Measurements from ENCODE around the gene TBCE. TPM values are rescaled to one million over a fixed set of nuclear protein-coding genes. Genes with fewer than 3 reads are reported as not detected.

The TBCE gene
- total RNA-seq, 1 experiment from 2014 or later = 45.6 TPM

- Mint-ChIP-seq H3K27me3 (ENCODE audit: insufficient read depth, unreplicated experiment) (no peaks in the 10 kb centered on the region), H3K4me3 (ENCODE audit: unreplicated experiment) (no peak overlapping the region), H3K4me1 (ENCODE audit: insufficient read depth, unreplicated experiment) (peaks cover 25% of the 10 kb centered on the region), H3K36me3 (ENCODE audit: insufficient read depth, unreplicated experiment) (peaks cover 24% of the 10 kb centered on the region), H3K9me3 (ENCODE audit: unreplicated experiment) (no peaks in the 10 kb centered on the region), H3K27ac (ENCODE audit: low read depth, unreplicated experiment) (no peak overlapping the region)
- no TSS peak for BruUV-seq (replicated peaks)
- POLR2A ChIA-PET = interaction anchor here (1.1 to 3.2 kb wide), 3 partner anchors 15 to 188 kb away, joined by 4 to 8 read pairs (median 6); partner anchors contain the start of gene TBCE
- TF ChIP-seq CTCF (IDR thresholded peaks at IDR 0.05; ENCODE audit: unreplicated experiment) = no peak
- DNase-seq (ENCODE audit: unreplicated experiment) = no peak
- intact Hi-C loops (cut with micrococcal nuclease) = no loop called here
- CTCF ChIA-PET = interaction anchor here (0.6 to 5.7 kb wide), 7 partner anchors 9 to 252 kb away, joined by 3 to 54 read pairs (median 4); no protein-coding TSS in a partner anchor
Observed at GRCh38 chr1:235407419-235407818, 40.2 kb downstream of the TBCE start.

GRCh38 chr1:235408503-235408960 lies 41.3 kb downstream of the TBCE start:
- H3K4me3 Mint-ChIP-seq (ENCODE audit: unreplicated experiment) = no peak overlapping the region
- CTCF ChIA-PET = interaction anchor here (0.6 to 5.7 kb wide), 10 partner anchors 8 to 304 kb away, joined by 3 to 54 read pairs (median 3); no protein-coding TSS in a partner anchor
- peaks cover 15% of the 10 kb centered on the region for H3K36me3 Mint-ChIP-seq (ENCODE audit: insufficient read depth, unreplicated experiment)
- no peaks in the 10 kb centered on the region for H3K27me3 Mint-ChIP-seq (ENCODE audit: insufficient read depth, unreplicated experiment)
- no peaks in the 10 kb centered on the region for H3K9me3 Mint-ChIP-seq (ENCODE audit: unreplicated experiment)
- no peak for DNase-seq (ENCODE audit: unreplicated experiment)
- no TSS peak for BruUV-seq (replicated peaks)
- peaks cover 16% of the 10 kb centered on the region for H3K4me1 Mint-ChIP-seq (ENCODE audit: insufficient read depth, unreplicated experiment)
- POLR2A ChIA-PET = interaction anchor here (0.6 to 3.2 kb wide), 6 partner anchors 10 to 227 kb away, joined by 3 to 12 read pairs (median 5); partner anchors contain the start of gene TBCE
- no peak overlapping the region for H3K27ac Mint-ChIP-seq (ENCODE audit: low read depth, unreplicated experiment)
- TF ChIP-seq CTCF (IDR thresholded peaks at IDR 0.05; ENCODE audit: unreplicated experiment) = no peak
- intact Hi-C loops (cut with micrococcal nuclease) = no loop called here

- Mint-ChIP-seq H3K27ac (ENCODE audit: low read depth, unreplicated experiment) (no peak overlapping the region), H3K4me1 (ENCODE audit: insufficient read depth, unreplicated experiment) (peaks cover 11% of the 10 kb centered on the region), H3K27me3 (ENCODE audit: insufficient read depth, unreplicated experiment) (no peaks in the 10 kb centered on the region), H3K4me3 (ENCODE audit: unreplicated experiment) (no peak overlapping the region), H3K9me3 (ENCODE audit: unreplicated experiment) (no peaks in the 10 kb centered on the region), H3K36me3 (ENCODE audit: insufficient read depth, unreplicated experiment) (peaks cover 15% of the 10 kb centered on the region)
- no peak for TF ChIP-seq CTCF (IDR thresholded peaks at IDR 0.05; ENCODE audit: unreplicated experiment)
- intact Hi-C loops (cut with micrococcal nuclease) = no loop called here
- CTCF ChIA-PET = interaction anchor here (0.6 to 5.7 kb wide), 7 partner anchors 7 to 305 kb away, joined by 3 to 54 read pairs (median 5); partner anchors contain the start of gene TBCE
- BruUV-seq (replicated peaks) = no TSS peak
- POLR2A ChIA-PET = interaction anchor here (0.7 to 8.5 kb wide), 6 partner anchors 11 to 203 kb away, joined by 3 to 107 read pairs (median 4); partner anchors contain the start of genes ARID4B, GGPS1 and TBCE
- no peak for DNase-seq (ENCODE audit: unreplicated experiment)
Observed at GRCh38 chr1:235409042-235409820, 42.0 kb downstream of the TBCE start.

GRCh38 chr1:235410467-235410866 lies 43.2 kb downstream of the TBCE start:
- TF ChIP-seq CTCF (IDR thresholded peaks at IDR 0.05; ENCODE audit: unreplicated experiment) = no peak
- no peak overlapping the region for H3K27ac Mint-ChIP-seq (ENCODE audit: low read depth, unreplicated experiment)
- H3K27me3 Mint-ChIP-seq (ENCODE audit: insufficient read depth, unreplicated experiment) = no peaks in the 10 kb centered on the region
- peaks cover 26% of the 10 kb centered on the region for H3K36me3 Mint-ChIP-seq (ENCODE audit: insufficient read depth, unreplicated experiment)
- H3K4me1 Mint-ChIP-seq (ENCODE audit: insufficient read depth, unreplicated experiment) = peaks cover 8% of the 10 kb centered on the region
- no TSS peak for BruUV-seq (replicated peaks)
- intact Hi-C loops (cut with micrococcal nuclease) = no loop called here
- no peak overlapping the region for H3K4me3 Mint-ChIP-seq (ENCODE audit: unreplicated experiment)
- ChIA-PET POLR2A (interaction anchor here (0.6 to 8.5 kb wide), 5 partner anchors 8 to 154 kb away, joined by 3 to 107 read pairs (median 5); partner anchors contain the start of genes ARID4B, GGPS1 and TBCE), CTCF (interaction anchor here (0.7 to 1.9 kb wide), 5 partner anchors 26 to 155 kb away, joined by 3 to 6 read pairs (median 4); partner anchors contain the start of gene TBCE)
- DNase-seq (ENCODE audit: unreplicated experiment) = no peak
- H3K9me3 Mint-ChIP-seq (ENCODE audit: unreplicated experiment) = no peaks in the 10 kb centered on the region

Data from MCF 10A (cell line).